ENCODE measurements around the gene FPR3. TPM values are rescaled to one million over a fixed set of nuclear protein-coding genes. Genes with fewer than 3 reads are reported as not detected.

The FPR3 gene
- total RNA-seq, 1 donor from 2014 or later = not detected

GRCh38 chr19:51754109-51754508 lies 40.8 kb upstream of the FPR3 start:
- Mint-ChIP-seq H3K4me3 (ENCODE audit: unreplicated experiment) (no peak overlapping the region), H3K27ac (ENCODE audit: unreplicated experiment) (no peak overlapping the region), H3K27me3 (ENCODE audit: unreplicated experiment) (no peaks in the 10 kb centered on the region), H3K9me3 (ENCODE audit: unreplicated experiment) (peaks cover 24% of the 10 kb centered on the region), H3K4me1 (ENCODE audit: unreplicated experiment) (no peaks in the 10 kb centered on the region), H3K36me3 (ENCODE audit: unreplicated experiment) (peaks cover 2% of the 10 kb centered on the region)
- DNase-seq (ENCODE audit: extremely low spot score, unreplicated experiment) = no peak
- TF ChIP-seq, protein P1, sequence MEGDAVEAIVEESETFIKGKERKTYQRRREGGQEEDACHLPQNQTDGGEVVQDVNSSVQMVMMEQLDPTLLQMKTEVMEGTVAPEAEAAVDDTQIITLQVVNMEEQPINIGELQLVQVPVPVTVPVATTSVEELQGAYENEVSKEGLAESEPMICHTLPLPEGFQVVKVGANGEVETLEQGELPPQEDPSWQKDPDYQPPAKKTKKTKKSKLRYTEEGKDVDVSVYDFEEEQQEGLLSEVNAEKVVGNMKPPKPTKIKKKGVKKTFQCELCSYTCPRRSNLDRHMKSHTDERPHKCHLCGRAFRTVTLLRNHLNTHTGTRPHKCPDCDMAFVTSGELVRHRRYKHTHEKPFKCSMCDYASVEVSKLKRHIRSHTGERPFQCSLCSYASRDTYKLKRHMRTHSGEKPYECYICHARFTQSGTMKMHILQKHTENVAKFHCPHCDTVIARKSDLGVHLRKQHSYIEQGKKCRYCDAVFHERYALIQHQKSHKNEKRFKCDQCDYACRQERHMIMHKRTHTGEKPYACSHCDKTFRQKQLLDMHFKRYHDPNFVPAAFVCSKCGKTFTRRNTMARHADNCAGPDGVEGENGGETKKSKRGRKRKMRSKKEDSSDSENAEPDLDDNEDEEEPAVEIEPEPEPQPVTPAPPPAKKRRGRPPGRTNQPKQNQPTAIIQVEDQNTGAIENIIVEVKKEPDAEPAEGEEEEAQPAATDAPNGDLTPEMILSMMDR (IDR thresholded peaks at IDR 0.05) = no peak

GRCh38 chr19:51754770-51755169 lies 40.2 kb upstream of the FPR3 start:
- Mint-ChIP-seq H3K27ac (ENCODE audit: unreplicated experiment) (no peak overlapping the region), H3K9me3 (ENCODE audit: unreplicated experiment) (peaks cover 22% of the 10 kb centered on the region), H3K27me3 (ENCODE audit: unreplicated experiment) (no peaks in the 10 kb centered on the region), H3K4me3 (ENCODE audit: unreplicated experiment) (no peak overlapping the region), H3K4me1 (ENCODE audit: unreplicated experiment) (no peaks in the 10 kb centered on the region), H3K36me3 (ENCODE audit: unreplicated experiment) (peaks cover 2% of the 10 kb centered on the region)
- TF ChIP-seq, protein P1 (IDR thresholded peaks at IDR 0.05) = no peak
- DNase-seq (ENCODE audit: extremely low spot score, unreplicated experiment) = no peak

DNA sequence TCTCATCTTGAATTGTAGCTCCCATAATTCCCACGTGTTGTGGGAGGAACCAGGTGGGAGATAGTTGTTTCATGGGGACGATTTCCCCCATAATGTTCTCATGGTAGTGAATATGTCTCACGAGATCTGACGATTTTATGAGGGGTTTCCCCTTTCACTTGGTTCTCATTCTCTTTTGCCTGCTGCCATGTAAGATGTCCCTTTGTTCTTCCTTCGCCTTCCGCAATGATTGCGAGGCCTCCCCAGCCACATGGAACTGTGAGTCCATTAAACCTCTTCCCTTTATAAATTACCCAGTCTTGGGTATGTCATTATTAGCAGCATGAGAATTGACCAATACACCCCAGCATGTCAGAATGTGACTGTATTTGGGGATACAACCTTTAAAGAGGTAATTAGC lies 39.4 kb upstream of the FPR3 start:
- TF ChIP-seq, protein P1 (IDR thresholded peaks at IDR 0.05) = no peak
- Mint-ChIP-seq H3K4me1 (ENCODE audit: unreplicated experiment) (no peaks in the 10 kb centered on the region), H3K9me3 (ENCODE audit: unreplicated experiment) (peaks cover 22% of the 10 kb centered on the region), H3K27me3 (ENCODE audit: unreplicated experiment) (no peaks in the 10 kb centered on the region), H3K4me3 (ENCODE audit: unreplicated experiment) (no peak overlapping the region), H3K27ac (ENCODE audit: unreplicated experiment) (no peak overlapping the region), H3K36me3 (ENCODE audit: unreplicated experiment) (peaks cover 2% of the 10 kb centered on the region)
- DNase-seq (ENCODE audit: extremely low spot score, unreplicated experiment) = no peak

DNA sequence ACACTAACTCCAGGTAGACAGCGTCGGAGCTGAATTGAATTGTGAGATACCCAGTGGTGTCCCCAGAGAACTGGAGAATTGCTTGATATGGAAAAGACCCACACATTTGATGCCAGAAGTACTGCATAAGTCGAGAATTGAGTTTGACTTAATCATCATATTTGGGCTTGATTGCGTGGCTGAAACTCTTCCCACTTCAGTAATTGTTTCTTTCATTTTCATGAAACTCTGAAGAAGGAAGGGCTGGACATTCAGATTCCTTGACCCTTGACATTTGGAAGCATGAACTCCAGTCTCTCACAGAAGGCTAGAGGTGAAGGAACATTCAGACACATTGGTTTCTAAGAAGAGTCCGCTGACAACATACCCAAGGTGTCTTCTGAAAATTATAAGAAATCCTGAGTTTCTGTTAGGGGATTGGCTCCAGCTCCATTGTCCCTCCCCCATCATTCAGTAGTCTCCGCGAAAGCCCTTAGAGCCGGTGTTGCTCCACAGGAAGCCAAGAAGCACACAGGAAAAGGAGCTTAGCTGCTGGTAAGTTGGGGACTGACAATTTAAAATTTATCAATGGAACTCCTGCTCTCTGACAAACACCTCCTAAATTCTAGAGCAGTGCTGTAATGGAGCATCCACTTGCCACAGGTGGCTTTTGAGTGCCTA lies 34.1 kb upstream of the FPR3 start, which contains the start of gene FPR2:
TSS of gene FPR2 (plus strand) at position 484 of the 660 bp plus-strand sequence. CDS start 7,479 bp downstream, outside the sequence.
- H3K27me3 Mint-ChIP-seq (ENCODE audit: unreplicated experiment) = no peaks in the 10 kb centered on the region
- no peaks in the 10 kb centered on the region for H3K4me1 Mint-ChIP-seq (ENCODE audit: unreplicated experiment)
- no peak within 1 kb of the TSS for H3K4me3 Mint-ChIP-seq (ENCODE audit: unreplicated experiment)
- H3K9me3 Mint-ChIP-seq (ENCODE audit: unreplicated experiment) = peaks cover 21% of the 10 kb centered on the region
- no peak for DNase-seq (ENCODE audit: extremely low spot score, unreplicated experiment)
- H3K27ac Mint-ChIP-seq (ENCODE audit: unreplicated experiment) = no peak within 1 kb of the TSS
- peaks cover 2% of the 10 kb centered on the region for H3K36me3 Mint-ChIP-seq (ENCODE audit: unreplicated experiment)
- TF ChIP-seq, protein P1 (IDR thresholded peaks at IDR 0.05) = no peak

GRCh38 chr19:51761696-51762095 lies 33.3 kb upstream of the FPR3 start:
- H3K4me1 Mint-ChIP-seq (ENCODE audit: unreplicated experiment) = no peaks in the 10 kb centered on the region
- no peak for DNase-seq (ENCODE audit: extremely low spot score, unreplicated experiment)
- H3K4me3 Mint-ChIP-seq (ENCODE audit: unreplicated experiment) = no peak overlapping the region
- TF ChIP-seq, protein P1 (IDR thresholded peaks at IDR 0.05) = no peak
- peaks cover 2% of the 10 kb centered on the region for H3K36me3 Mint-ChIP-seq (ENCODE audit: unreplicated experiment)
- H3K27me3 Mint-ChIP-seq (ENCODE audit: unreplicated experiment) = no peaks in the 10 kb centered on the region
- no peak overlapping the region for H3K27ac Mint-ChIP-seq (ENCODE audit: unreplicated experiment)
- H3K9me3 Mint-ChIP-seq (ENCODE audit: unreplicated experiment) = peaks cover 19% of the 10 kb centered on the region
